ENCODE data around the gene ABHD8. TPM values are rescaled to one million over a fixed set of nuclear protein-coding genes. Genes with fewer than 3 reads are reported as not detected.
A peak's percentile ranks its signal among the peaks of the same experiment; 100 is the strongest.

ABHD8 gene
- total and polyA plus RNA-seq, 2 of the 13 experiments (the other 11 are each of a cell fraction or from before 2014, with no cell fraction given): 6.3 to 7.2 TPM

GRCh38 chr19:17255150-17255621 is 48.0 kb downstream of the ABHD8 start (continued):
- TF ChIP-seq PLSCR1 (CRISPR knock-in tag; IDR thresholded peaks at IDR 0.05; ENCODE audit: borderline replicate concordance) (no peak), ATM (IDR thresholded peaks at IDR 0.05; ENCODE audit: borderline replicate concordance) (no peak), TERF1 (CRISPR knock-in tag; IDR thresholded peaks at IDR 0.05) (no peak), TRIM24 (CRISPR knock-in tag; IDR thresholded peaks at IDR 0.05) (no peak), ZNF562 (CRISPR knock-in tag; IDR thresholded peaks at IDR 0.05; ENCODE audit: borderline replicate concordance) (no peak), CENPX (CRISPR knock-in tag; IDR thresholded peaks at IDR 0.05) (no peak), GFI1 (CRISPR knock-in tag; IDR thresholded peaks at IDR 0.05; ENCODE audit: borderline replicate concordance) (peak; percentile 98), DDIT3 (CRISPR knock-in tag; IDR thresholded peaks at IDR 0.05) (no peak), ZNF660 (CRISPR knock-in tag; IDR thresholded peaks at IDR 0.05; ENCODE audit: borderline replicate concordance, low read depth) (no peak), GLI4 (CRISPR knock-in tag; IDR thresholded peaks at IDR 0.05; ENCODE audit: borderline replicate concordance) (no peak), ZNF781 (CRISPR knock-in tag; IDR thresholded peaks at IDR 0.05; ENCODE audit: borderline replicate concordance, not compliant biosample characterization) (no peak), KDM3A (CRISPR knock-in tag; IDR thresholded peaks at IDR 0.05; ENCODE audit: low read depth) (no peak), NR3C1 (CRISPR knock-in tag; IDR thresholded peaks at IDR 0.05) (no peak), ZNF7 (CRISPR knock-in tag; IDR thresholded peaks at IDR 0.05) (0 out of 2 replicates have a peak, but pooled peaks have one; percentile 17), TEF (CRISPR knock-in tag; IDR thresholded peaks at IDR 0.05) (no peak), HBP1 (CRISPR knock-in tag; IDR thresholded peaks at IDR 0.05; ENCODE audit: low read depth) (peak; percentile 64; the same call in 1 of the 2 replicates), SRF (IDR thresholded peaks at IDR 0.05; ENCODE audit: low read depth, low read length) (no peak), ZNF230 (CRISPR knock-in tag; IDR thresholded peaks at IDR 0.05) (no peak), FOSL1 (CRISPR knock-in tag; IDR thresholded peaks at IDR 0.05; ENCODE audit: borderline replicate concordance) (no peak), ZNF576 (CRISPR knock-in tag; IDR thresholded peaks at IDR 0.05) (no peak), ZNF235 (CRISPR knock-in tag; IDR thresholded peaks at IDR 0.05; ENCODE audit: borderline replicate concordance) (no peak), GPN1 (CRISPR knock-in tag; IDR thresholded peaks at IDR 0.05; ENCODE audit: borderline replicate concordance) (no peak), REL (CRISPR knock-in tag; conservative IDR thresholded peaks at IDR 0.05) (no peak), ZNF263 (CRISPR knock-in tag; IDR thresholded peaks at IDR 0.05) (no peak), HOXA5 (CRISPR knock-in tag; IDR thresholded peaks at IDR 0.05) (no peak), ZNF451 (CRISPR knock-in tag; IDR thresholded peaks at IDR 0.05) (no peak), ZNF430 (CRISPR knock-in tag; IDR thresholded peaks at IDR 0.05) (no peak; the same call in 1 of the 2 replicates), ZBTB38 (CRISPR knock-in tag; IDR thresholded peaks at IDR 0.05) (peak; percentile 56; the same call in 1 of the 2 replicates)
